HCT116 (cell line): ENCODE measurements around the gene FAM124B. TPM values are rescaled to one million over a fixed set of nuclear protein-coding genes. Genes with fewer than 3 reads are reported as not detected.

Experiments used
- ATAC-seq: fragments of 200-7000 bp; cut with Tn5 transposase; 2 replicates; pipeline ENCODE4 v1.9.1; 2020; ENCODE audit warnings: mild to moderate bottlenecking, moderate library complexity
- BruUV-seq: library from RNA; stranded (reverse); fragments of 400-500 nt; replicated peaks from 2 replicates; lab custom pipeline; 2021; lab: Mats Ljungman, UMichigan
- CTCF ChIA-PET: fragments of 300-600 bp; sonication (Branson Sonifier 250); formaldehyde crosslinking; loops from one replicate; lab custom pipeline; 2021; ENCODE audit warnings: antibody characterized with exemption; lab: Charles Lee
- POLR2A ChIA-PET: fragments of 300-600, 350-600 bp; sonication (Branson Sonifier 250); formaldehyde crosslinking; loops from one replicate; lab custom pipeline; 2021; ENCODE audit warnings: antibody characterized with exemption; lab: Charles Lee
- RAD21 ChIA-PET, 2 experiments: fragments of 300-600 bp; sonication (Branson Sonifier 250); formaldehyde crosslinking; loops; one replicate each; lab custom pipeline; 2023; ENCODE audit warnings: low total read pairs in 2 of 2; ENCODE audit not compliant: uncharacterized antibody in 2 of 2, unreplicated experiment in 2 of 2, low non-redundant PET in 1 of 2; lab: Charles Lee
- DNase-seq: peaks from one replicate; pipeline ENCODE4 v3.0.0-alpha.2; 2010; ENCODE audit warnings: low read depth, low spot score
- H2AFZ ChIP-seq: fragments of 200-600 bp; shearing (Covaris generic), sonication (generic); 2 replicates; pipeline ENCODE4 v1.6.1; 2017; ENCODE audit warnings: low read depth, mixed run types, mixed read lengths, antibody characterized with exemption, low read length; ENCODE audit not compliant: poor library complexity, severe bottlenecking
- H3K27ac ChIP-seq: 2 replicates; pipeline ENCODE4 v1.5.1; 2012; ENCODE audit warnings: low read depth, low read length
- H3K27me3 ChIP-seq: fragments of 200-600 bp; sonication (generic); 2 replicates; pipeline ENCODE4 v1.6.1; 2016; ENCODE audit warnings: mixed run types, low read length, mixed read lengths; ENCODE audit not compliant: insufficient read depth
- H3K36me3 ChIP-seq, 2 experiments: fragments of 200-500 bp in 1 of 2; fragments of 200-600 bp in 1 of 2; sonication (Bioruptor generic) in 1 of 2; sonication (generic) in 1 of 2; 2 replicates each; pipeline versions ENCODE4 v1.5.1 to v1.6.1; 2014 to 2016; ENCODE audit warnings: low read length in 2 of 2, inconsistent platforms in 1 of 2, mixed read lengths in 1 of 2, mixed run types in 1 of 2; ENCODE audit not compliant: insufficient read depth in 2 of 2, control insufficient read depth in 1 of 2
- H3K4me1 ChIP-seq, 2 experiments: fragments of 200-600 bp in 1 of 2; sonication (generic) in 1 of 2; 2 replicates each; pipeline versions ENCODE4 v1.5.1 to v1.6.1; 2012 to 2017; ENCODE audit warnings: low read length in 2 of 2, inconsistent platforms in 1 of 2, mild to moderate bottlenecking in 1 of 2, mixed read lengths in 1 of 2, mixed run types in 1 of 2, moderate library complexity in 1 of 2; ENCODE audit not compliant: insufficient read depth in 2 of 2, control insufficient read depth in 1 of 2
- H3K4me2 ChIP-seq: fragments of 200-600 bp; sonication (generic); 2 replicates; pipeline ENCODE4 v1.6.1; 2017; ENCODE audit warnings: mixed run types, low read length, mixed read lengths
- H3K4me3 ChIP-seq, 2 experiments: fragments of 200-600 bp in 1 of 2; sonication (generic) in 1 of 2; replicated peaks in 1 of 2; 2 replicates each; pipeline ENCODE4 v1.5.1; 2011 to 2016; ENCODE audit warnings: low read length in 2 of 2, control low read depth in 1 of 2, low read depth in 1 of 2, mild to moderate bottlenecking in 1 of 2, mixed read lengths in 1 of 2, mixed run types in 1 of 2
- H3K79me2 ChIP-seq: fragments of 200-600 bp; sonication (generic); 2 replicates; pipeline ENCODE4 v1.6.1; 2017; ENCODE audit warnings: mild to moderate bottlenecking, mixed run types, low read length, moderate library complexity, mixed read lengths; ENCODE audit not compliant: insufficient read depth
- H3K9ac ChIP-seq: fragments of 200-600 bp; sonication (generic); 2 replicates; pipeline ENCODE4 v1.6.1; 2016; ENCODE audit warnings: low read length, mixed read lengths
- H3K9me2 ChIP-seq: fragments of 200-600 bp; sonication (generic), shearing (Covaris generic); 2 replicates; pipeline ENCODE4 v1.6.1; 2017; ENCODE audit warnings: mixed run types, mild to moderate bottlenecking, moderate library complexity; ENCODE audit not compliant: insufficient read depth
- H3K9me3 ChIP-seq, 2 experiments: fragments of 200-500 bp in 1 of 2; fragments of 200-600 bp in 1 of 2; sonication (Bioruptor generic) in 1 of 2; sonication (generic) in 1 of 2; 2 replicates each; pipeline ENCODE4 v1.6.1; 2014 to 2017; ENCODE audit warnings: low read length in 2 of 2, mixed read lengths in 2 of 2, inconsistent platforms in 1 of 2, low read depth in 1 of 2, mild to moderate bottlenecking in 1 of 2, mixed run types in 1 of 2, moderate library complexity in 1 of 2; ENCODE audit not compliant: control insufficient read depth in 1 of 2, insufficient read depth in 1 of 2
- H4K20me1 ChIP-seq: fragments of 200-600 bp; sonication (generic), shearing (Covaris generic); 2 replicates; pipeline ENCODE4 v1.6.1; 2017; ENCODE audit warnings: mixed run types, mild to moderate bottlenecking, moderate library complexity; ENCODE audit not compliant: insufficient read depth
- CBX3 ChIP-seq: IDR thresholded peaks from 2 replicates; pipeline ENCODE4 v1.6.1; 2012; ENCODE audit warnings: low read depth
- ELF1 ChIP-seq: IDR thresholded peaks from 2 replicates; pipeline ENCODE4 v1.6.1; 2012; ENCODE audit warnings: low read depth, borderline replicate concordance
- EZH2 ChIP-seq: fragments of 200-600 bp; sonication (generic); IDR thresholded peaks from 2 replicates; pipeline ENCODE4 v1.6.1; 2017; ENCODE audit warnings: antibody characterized with exemption, mixed run types
- FOSL1 ChIP-seq: IDR thresholded peaks from 2 replicates; pipeline ENCODE4 v1.6.1; 2012; ENCODE audit warnings: low read depth
- POLR2AphosphoS5 ChIP-seq: IDR thresholded peaks from 2 replicates; pipeline ENCODE4 v1.6.1; 2011; ENCODE audit warnings: mild to moderate bottlenecking, low read depth, low read length, moderate library complexity
- SP1 ChIP-seq: IDR thresholded peaks from 2 replicates; pipeline ENCODE4 v1.6.1; 2012; ENCODE audit warnings: low read depth
- SRF ChIP-seq: IDR thresholded peaks from 2 replicates; pipeline ENCODE4 v1.6.1; 2012; ENCODE audit warnings: low read depth
- YY1 ChIP-seq: IDR thresholded peaks from 2 replicates; pipeline ENCODE4 v1.6.1; 2011; ENCODE audit warnings: low read length, low read depth, moderate library complexity, mild to moderate bottlenecking; ENCODE audit not compliant: insufficient replicate concordance; ENCODE audit errors: extremely low read depth
- intact Hi-C: fragments of 100-400 bp; cut with micrococcal nuclease; formaldehyde crosslinking; loops from 2 replicates; pipeline ENCODE4 v1.10.0; 2022
- total RNA-seq: library from RNA; stranded (reverse); gene quantifications from one replicate; pipeline ENCODE4 v1.2.1, GENCODE V29; 2021; ENCODE audit not compliant: unreplicated experiment
- TF ChIP-seq, protein P1 (sequence below), 3 experiments: fragments of 200-600 bp in 1 of 3; sonication (generic) in 1 of 3; IDR thresholded peaks in 2 of 3; conservative IDR thresholded peaks in 1 of 3; 2 replicates each; pipeline ENCODE4 v1.5.1; 2012 to 2017; ENCODE audit warnings: low read depth in 2 of 3, low read length in 2 of 3, antibody characterized with exemption in 1 of 3, borderline replicate concordance in 1 of 3, control low read depth in 1 of 3, mild to moderate bottlenecking in 1 of 3, mixed read lengths in 1 of 3, mixed run types in 1 of 3, moderate library complexity in 1 of 3; ENCODE audit not compliant: insufficient read depth in 1 of 3
- TF ChIP-seq, protein P2 (sequence below): IDR thresholded peaks from 2 replicates; pipeline ENCODE4 v1.6.1; 2012; ENCODE audit warnings: low read depth
- TF ChIP-seq, protein P3 (sequence below): IDR thresholded peaks from 2 replicates; pipeline ENCODE4 v1.6.1; 2011; ENCODE audit warnings: mild to moderate bottlenecking, low read length, moderate library complexity; ENCODE audit not compliant: insufficient replicate concordance; ENCODE audit errors: extremely low read depth
- TF ChIP-seq, protein P4 (sequence below): IDR thresholded peaks from 2 replicates; pipeline ENCODE4 v1.6.1; 2012

FAM124B gene
- total RNA-seq, 1 experiment from 2014 or later = not detected

DNA sequence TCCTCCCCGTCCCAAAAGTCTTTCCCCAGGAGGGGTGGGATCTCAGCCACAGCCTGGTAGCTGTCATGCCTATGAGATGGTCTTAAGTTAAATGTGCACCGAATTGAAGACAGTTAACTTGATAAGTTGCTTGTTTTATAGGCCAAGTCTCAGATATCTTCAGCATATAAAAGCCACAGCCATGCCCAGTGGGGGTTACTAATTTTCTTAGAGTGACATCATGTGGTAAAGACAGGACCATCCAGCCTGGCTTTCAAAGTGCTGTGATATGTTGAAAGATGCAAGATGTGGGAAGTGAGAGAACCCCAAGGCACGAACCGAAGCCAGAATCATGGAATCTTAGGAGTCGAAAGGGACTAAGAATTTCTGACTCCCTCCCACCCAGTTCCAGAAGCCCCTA lies 42.1 kb upstream of the FAM124B start (continued):
- TF ChIP-seq, protein P1, sequence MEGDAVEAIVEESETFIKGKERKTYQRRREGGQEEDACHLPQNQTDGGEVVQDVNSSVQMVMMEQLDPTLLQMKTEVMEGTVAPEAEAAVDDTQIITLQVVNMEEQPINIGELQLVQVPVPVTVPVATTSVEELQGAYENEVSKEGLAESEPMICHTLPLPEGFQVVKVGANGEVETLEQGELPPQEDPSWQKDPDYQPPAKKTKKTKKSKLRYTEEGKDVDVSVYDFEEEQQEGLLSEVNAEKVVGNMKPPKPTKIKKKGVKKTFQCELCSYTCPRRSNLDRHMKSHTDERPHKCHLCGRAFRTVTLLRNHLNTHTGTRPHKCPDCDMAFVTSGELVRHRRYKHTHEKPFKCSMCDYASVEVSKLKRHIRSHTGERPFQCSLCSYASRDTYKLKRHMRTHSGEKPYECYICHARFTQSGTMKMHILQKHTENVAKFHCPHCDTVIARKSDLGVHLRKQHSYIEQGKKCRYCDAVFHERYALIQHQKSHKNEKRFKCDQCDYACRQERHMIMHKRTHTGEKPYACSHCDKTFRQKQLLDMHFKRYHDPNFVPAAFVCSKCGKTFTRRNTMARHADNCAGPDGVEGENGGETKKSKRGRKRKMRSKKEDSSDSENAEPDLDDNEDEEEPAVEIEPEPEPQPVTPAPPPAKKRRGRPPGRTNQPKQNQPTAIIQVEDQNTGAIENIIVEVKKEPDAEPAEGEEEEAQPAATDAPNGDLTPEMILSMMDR (IDR thresholded peaks at IDR 0.05 in 2 of 3, conservative IDR thresholded peaks at IDR 0.05 in 1 of 3; ENCODE audit: borderline replicate concordance in 1 of 3, insufficient read depth in 1 of 3, low read depth in 2 of 3, low read length in 2 of 3) = no peak

DNA sequence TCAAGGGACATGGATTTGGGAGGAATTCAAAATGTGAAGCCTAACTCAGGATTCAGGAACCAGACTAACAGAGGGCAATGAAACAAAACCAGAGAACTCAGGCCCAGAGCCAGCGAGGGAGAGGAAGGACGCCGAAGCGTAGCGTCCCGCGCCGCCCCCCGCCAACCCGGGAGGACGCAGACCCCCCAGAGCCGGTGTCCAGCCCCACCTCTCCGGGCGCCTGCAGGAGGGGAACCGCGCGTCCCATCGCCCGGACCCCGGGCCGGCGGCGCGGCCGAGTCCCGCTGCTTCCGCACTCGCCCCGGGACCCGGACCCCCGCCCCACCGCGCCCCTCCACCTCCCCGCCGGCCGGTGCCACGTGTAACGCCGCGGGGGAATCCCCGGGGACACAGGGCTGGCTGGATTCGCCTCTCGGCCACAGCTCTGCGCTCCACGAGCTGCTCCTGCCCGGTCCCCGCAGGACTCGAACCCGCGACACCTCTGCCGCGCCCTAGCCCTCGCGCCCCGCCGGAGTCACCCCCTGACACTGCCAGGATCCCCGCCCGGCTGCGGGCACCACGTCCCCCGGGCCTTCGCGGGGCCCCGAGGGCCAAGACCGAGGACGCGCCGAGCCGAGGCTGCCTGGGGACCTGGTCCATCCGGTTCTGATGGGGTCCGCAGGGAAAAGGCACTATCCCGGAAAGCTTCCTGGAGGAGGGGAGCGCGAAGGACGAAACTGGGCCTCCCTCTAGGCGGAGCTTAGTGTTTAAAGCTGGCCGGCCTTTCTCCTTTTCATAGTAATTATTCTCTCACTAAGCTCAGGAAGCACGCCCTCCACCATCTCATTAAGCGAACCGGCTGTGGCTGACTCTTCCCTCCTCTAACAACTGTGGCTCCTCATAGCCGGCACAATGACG lies 40.4 kb upstream of the FAM124B start:
- BruUV-seq = no TSS peak
- Histone ChIP-seq H3K4me3 (no peak overlapping the region), H3K36me3 (no peaks in the 10 kb centered on the region), H3K9me3 (no peaks in the 10 kb centered on the region), H4K20me1 (no peaks in the 10 kb centered on the region), H3K4me1 (no peaks in the 10 kb centered on the region), H3K4me2 (no peak overlapping the region), H3K9ac (no peak overlapping the region), H2AFZ (no peak overlapping the region), H3K9me2 (no peaks in the 10 kb centered on the region), H3K27ac (no peak overlapping the region), H3K27me3 (no peaks in the 10 kb centered on the region), H3K79me2 (no peaks in the 10 kb centered on the region)
- intact Hi-C loops = no loop called here
- CTCF ChIA-PET = no interaction called here
- RAD21 ChIA-PET = no interaction called here
- POLR2A ChIA-PET = no interaction called here
- DNase-seq (no peak), ATAC-seq (no peak)
- TF ChIP-seq, protein P2, sequence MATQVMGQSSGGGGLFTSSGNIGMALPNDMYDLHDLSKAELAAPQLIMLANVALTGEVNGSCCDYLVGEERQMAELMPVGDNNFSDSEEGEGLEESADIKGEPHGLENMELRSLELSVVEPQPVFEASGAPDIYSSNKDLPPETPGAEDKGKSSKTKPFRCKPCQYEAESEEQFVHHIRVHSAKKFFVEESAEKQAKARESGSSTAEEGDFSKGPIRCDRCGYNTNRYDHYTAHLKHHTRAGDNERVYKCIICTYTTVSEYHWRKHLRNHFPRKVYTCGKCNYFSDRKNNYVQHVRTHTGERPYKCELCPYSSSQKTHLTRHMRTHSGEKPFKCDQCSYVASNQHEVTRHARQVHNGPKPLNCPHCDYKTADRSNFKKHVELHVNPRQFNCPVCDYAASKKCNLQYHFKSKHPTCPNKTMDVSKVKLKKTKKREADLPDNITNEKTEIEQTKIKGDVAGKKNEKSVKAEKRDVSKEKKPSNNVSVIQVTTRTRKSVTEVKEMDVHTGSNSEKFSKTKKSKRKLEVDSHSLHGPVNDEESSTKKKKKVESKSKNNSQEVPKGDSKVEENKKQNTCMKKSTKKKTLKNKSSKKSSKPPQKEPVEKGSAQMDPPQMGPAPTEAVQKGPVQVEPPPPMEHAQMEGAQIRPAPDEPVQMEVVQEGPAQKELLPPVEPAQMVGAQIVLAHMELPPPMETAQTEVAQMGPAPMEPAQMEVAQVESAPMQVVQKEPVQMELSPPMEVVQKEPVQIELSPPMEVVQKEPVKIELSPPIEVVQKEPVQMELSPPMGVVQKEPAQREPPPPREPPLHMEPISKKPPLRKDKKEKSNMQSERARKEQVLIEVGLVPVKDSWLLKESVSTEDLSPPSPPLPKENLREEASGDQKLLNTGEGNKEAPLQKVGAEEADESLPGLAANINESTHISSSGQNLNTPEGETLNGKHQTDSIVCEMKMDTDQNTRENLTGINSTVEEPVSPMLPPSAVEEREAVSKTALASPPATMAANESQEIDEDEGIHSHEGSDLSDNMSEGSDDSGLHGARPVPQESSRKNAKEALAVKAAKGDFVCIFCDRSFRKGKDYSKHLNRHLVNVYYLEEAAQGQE = no peak
- TF ChIP-seq EZH2 = no peak
- TF ChIP-seq SRF = no peak
- no peak for TF ChIP-seq SP1
- no peak for TF ChIP-seq YY1
- TF ChIP-seq POLR2AphosphoS5 = no peak
- TF ChIP-seq, protein P3, sequence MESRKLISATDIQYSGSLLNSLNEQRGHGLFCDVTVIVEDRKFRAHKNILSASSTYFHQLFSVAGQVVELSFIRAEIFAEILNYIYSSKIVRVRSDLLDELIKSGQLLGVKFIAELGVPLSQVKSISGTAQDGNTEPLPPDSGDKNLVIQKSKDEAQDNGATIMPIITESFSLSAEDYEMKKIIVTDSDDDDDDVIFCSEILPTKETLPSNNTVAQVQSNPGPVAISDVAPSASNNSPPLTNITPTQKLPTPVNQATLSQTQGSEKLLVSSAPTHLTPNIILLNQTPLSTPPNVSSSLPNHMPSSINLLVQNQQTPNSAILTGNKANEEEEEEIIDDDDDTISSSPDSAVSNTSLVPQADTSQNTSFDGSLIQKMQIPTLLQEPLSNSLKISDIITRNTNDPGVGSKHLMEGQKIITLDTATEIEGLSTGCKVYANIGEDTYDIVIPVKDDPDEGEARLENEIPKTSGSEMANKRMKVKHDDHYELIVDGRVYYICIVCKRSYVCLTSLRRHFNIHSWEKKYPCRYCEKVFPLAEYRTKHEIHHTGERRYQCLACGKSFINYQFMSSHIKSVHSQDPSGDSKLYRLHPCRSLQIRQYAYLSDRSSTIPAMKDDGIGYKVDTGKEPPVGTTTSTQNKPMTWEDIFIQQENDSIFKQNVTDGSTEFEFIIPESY = no peak
- TF ChIP-seq FOSL1 = no peak
- TF ChIP-seq, protein P4, sequence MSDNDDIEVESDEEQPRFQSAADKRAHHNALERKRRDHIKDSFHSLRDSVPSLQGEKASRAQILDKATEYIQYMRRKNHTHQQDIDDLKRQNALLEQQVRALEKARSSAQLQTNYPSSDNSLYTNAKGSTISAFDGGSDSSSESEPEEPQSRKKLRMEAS = no peak
- TF ChIP-seq, protein P1 (IDR thresholded peaks at IDR 0.05 in 2 of 3, conservative IDR thresholded peaks at IDR 0.05 in 1 of 3; ENCODE audit: borderline replicate concordance in 1 of 3, insufficient read depth in 1 of 3, low read depth in 2 of 3, low read length in 2 of 3) = no peak
- no peak for TF ChIP-seq CBX3
- TF ChIP-seq ELF1 = no peak
